K562 (cell line): ENCODE data around the gene RNF115. TPM values are rescaled to one million over a fixed set of nuclear protein-coding genes. Genes with fewer than 3 reads are reported as not detected.

Source experiments
- MAFG ChIP-seq: fragments of 450-650 bp; conservative IDR thresholded peaks from 2 replicates; pipeline ENCODE4 v1.6.1; 2016; ENCODE audit warnings: missing genetic modification characterization, missing compliant biosample characterization
- MCM5 ChIP-seq: fragments of 450-650 bp; IDR thresholded peaks from 2 replicates; pipeline ENCODE4 v1.6.1; 2016; ENCODE audit warnings: low read depth
- NFIC ChIP-seq: fragments of 450-650 bp; IDR thresholded peaks from 2 replicates; pipeline ENCODE4 v1.6.1; 2017; ENCODE audit warnings: mild to moderate bottlenecking, inconsistent platforms
- POLR2AphosphoS2 ChIP-seq: IDR thresholded peaks from 2 replicates; pipeline ENCODE4 v1.6.1; 2012; ENCODE audit warnings: low read length, improper control_type of control experiment
- POLR2G ChIP-seq: fragments of 200-400 bp; formaldehyde crosslinking; IDR thresholded peaks from 2 replicates; pipeline ENCODE4 v1.6.1; 2017; ENCODE audit warnings: low read depth, mild to moderate bottlenecking, antibody characterized with exemption, low read length, moderate library complexity
- ZBTB7A ChIP-seq: IDR thresholded peaks from 2 replicates; pipeline ENCODE4 v1.6.1; 2011; ENCODE audit warnings: low read depth, mild to moderate bottlenecking, low read length, moderate library complexity, borderline replicate concordance; ENCODE audit not compliant: control insufficient read depth
- ZC3H4 ChIP-seq: sonication (generic); formaldehyde crosslinking; IDR thresholded peaks from 2 replicates; pipeline ENCODE4 v1.9.0; 2021; ENCODE audit warnings: missing genetic modification reagents, borderline replicate concordance
- ZNF140 ChIP-seq: fragments of 250-450 bp; sonication (Bioruptor Pico); IDR thresholded peaks from 2 replicates; pipeline ENCODE4 v1.8.0; 2021; ENCODE audit warnings: moderate library complexity, mild to moderate bottlenecking, inconsistent platforms
- polyA plus RNA-seq, 8 experiments: library from polyadenylated mRNA; depleted of rRNA in 4 of 8; stranded (reverse) in 5 of 8; unstranded in 3 of 8; fragments of >200 nt; fragmentation: Nextera tagmentation in 2 of 8; fragmentation: Illumina TruSeq in 1 of 8; extraction: Ambion mirVana in 2 of 8; extraction: Trizol in 1 of 8; gene quantifications; 2 replicates each; pipeline versions ENCODE4 v1.2.1 to v1.2.3, GENCODE V29; 2011 to 2014; ENCODE audit warnings: inconsistent platforms in 1 of 8, missing spikeins in 1 of 8
- total RNA-seq, 7 experiments: library from RNA; depleted of rRNA in 6 of 7; stranded (reverse); fragments of >200 nt in 6 of 7; fragmentation: Illumina TruSeq in 2 of 7; extraction: Trizol in 2 of 7; gene quantifications; 2 replicates each; pipeline versions ENCODE4 v1.2.1 to v1.2.3, GENCODE V29; 2011 to 2021; ENCODE audit warnings: low replicate concordance in 1 of 7
- TF ChIP-seq, protein P1 (sequence below): fragments of 450-650 bp; formaldehyde crosslinking; IDR thresholded peaks from 2 replicates; pipeline ENCODE4 v1.4.0; 2020; ENCODE audit warnings: mild to moderate bottlenecking, moderate library complexity
- TF ChIP-seq, protein P2 (sequence below): fragments of 250-450 bp; sonication (Bioruptor Pico); IDR thresholded peaks from 2 replicates; pipeline ENCODE4 v1.4.0; 2020; ENCODE audit warnings: mild to moderate bottlenecking, moderate library complexity
- TF ChIP-seq, protein P3 (sequence below): fragments of 200-800 bp; sonication (Bioruptor generic); IDR thresholded peaks from 2 replicates; pipeline ENCODE4 v1.6.1; 2017; ENCODE audit warnings: missing genetic modification characterization, missing compliant biosample characterization
- TF ChIP-seq, protein P4 (sequence below): fragments of 250-450 bp; sonication (Bioruptor Pico); IDR thresholded peaks from 2 replicates; pipeline ENCODE4 v1.4.0; 2020; ENCODE audit warnings: mild to moderate bottlenecking, moderate library complexity
- TF ChIP-seq, protein P5 (sequence below): fragments of 450-650 bp; IDR thresholded peaks from 2 replicates; pipeline ENCODE4 v1.6.1; 2016; ENCODE audit warnings: borderline replicate concordance
- TF ChIP-seq, protein P6 (sequence below): fragments of 450-650 bp; IDR thresholded peaks from 2 replicates; pipeline ENCODE4 v1.6.1; 2018; ENCODE audit warnings: mild to moderate bottlenecking, low read depth; ENCODE audit not compliant: partially characterized antibody

The RNF115 gene
- total and polyA plus RNA-seq, 9 of the 15 experiments (the other 6 are each of a cell fraction or from before 2014, with no cell fraction given) = 1.9 to 14.3 (median 9.5) TPM

DNA sequence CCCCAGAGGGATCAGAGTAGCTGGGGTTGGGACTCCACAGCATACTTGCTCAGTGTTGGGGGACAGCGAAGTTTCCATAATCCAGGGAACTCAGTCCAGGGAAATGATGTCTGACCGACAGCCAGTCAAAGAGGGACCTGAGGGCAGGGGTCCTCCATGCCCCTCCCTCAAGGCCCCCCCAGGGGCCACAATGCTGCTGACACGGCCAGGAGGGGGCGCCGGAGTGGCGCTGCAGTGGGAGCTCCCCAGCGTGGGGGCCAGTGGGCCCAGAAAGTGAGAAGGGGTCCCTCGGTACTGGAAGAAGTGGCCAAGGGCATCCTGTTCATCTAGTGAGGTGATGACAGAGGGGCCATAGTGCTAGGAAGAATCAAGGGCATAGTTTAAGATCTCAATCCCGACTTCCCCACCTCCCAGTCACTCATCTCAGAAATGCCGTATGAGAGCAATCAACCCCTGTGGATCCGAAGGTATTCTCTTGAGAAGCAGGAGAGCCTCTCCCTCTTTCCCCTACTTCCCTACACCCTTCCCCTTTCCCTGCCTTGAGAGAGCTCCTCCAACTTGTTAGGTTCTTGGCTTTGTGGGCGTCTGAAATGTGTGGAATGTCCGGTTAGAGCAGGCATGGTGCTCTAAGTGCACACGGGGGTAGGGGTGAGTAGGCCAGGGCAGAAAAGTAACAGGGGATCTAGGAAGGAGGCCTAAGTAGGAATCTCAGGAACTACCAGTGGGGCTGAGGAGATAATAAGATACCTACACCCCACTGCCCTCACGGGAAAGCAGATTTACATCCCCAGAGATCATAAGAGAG, 25.7 kb upstream of the RNF115 start (continued):
- TF ChIP-seq, protein P1, sequence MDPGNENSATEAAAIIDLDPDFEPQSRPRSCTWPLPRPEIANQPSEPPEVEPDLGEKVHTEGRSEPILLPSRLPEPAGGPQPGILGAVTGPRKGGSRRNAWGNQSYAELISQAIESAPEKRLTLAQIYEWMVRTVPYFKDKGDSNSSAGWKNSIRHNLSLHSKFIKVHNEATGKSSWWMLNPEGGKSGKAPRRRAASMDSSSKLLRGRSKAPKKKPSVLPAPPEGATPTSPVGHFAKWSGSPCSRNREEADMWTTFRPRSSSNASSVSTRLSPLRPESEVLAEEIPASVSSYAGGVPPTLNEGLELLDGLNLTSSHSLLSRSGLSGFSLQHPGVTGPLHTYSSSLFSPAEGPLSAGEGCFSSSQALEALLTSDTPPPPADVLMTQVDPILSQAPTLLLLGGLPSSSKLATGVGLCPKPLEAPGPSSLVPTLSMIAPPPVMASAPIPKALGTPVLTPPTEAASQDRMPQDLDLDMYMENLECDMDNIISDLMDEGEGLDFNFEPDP (CRISPR knock-in tag) = no peak
- TF ChIP-seq NFIC = peak; percentile 29; the same call in 1 of the 2 replicates
- TF ChIP-seq, protein P2, sequence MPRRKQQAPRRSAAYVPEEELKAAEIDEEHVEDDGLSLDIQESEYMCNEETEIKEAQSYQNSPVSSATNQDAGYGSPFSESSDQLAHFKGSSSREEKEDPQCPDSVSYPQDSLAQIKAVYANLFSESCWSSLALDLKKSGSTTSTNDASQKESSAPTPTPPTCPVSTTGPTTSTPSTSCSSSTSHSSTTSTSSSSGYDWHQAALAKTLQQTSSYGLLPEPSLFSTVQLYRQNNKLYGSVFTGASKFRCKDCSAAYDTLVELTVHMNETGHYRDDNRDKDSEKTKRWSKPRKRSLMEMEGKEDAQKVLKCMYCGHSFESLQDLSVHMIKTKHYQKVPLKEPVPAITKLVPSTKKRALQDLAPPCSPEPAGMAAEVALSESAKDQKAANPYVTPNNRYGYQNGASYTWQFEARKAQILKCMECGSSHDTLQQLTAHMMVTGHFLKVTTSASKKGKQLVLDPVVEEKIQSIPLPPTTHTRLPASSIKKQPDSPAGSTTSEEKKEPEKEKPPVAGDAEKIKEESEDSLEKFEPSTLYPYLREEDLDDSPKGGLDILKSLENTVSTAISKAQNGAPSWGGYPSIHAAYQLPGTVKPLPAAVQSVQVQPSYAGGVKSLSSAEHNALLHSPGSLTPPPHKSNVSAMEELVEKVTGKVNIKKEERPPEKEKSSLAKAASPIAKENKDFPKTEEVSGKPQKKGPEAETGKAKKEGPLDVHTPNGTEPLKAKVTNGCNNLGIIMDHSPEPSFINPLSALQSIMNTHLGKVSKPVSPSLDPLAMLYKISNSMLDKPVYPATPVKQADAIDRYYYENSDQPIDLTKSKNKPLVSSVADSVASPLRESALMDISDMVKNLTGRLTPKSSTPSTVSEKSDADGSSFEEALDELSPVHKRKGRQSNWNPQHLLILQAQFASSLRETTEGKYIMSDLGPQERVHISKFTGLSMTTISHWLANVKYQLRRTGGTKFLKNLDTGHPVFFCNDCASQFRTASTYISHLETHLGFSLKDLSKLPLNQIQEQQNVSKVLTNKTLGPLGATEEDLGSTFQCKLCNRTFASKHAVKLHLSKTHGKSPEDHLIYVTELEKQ = no peak
- TF ChIP-seq, protein P3, sequence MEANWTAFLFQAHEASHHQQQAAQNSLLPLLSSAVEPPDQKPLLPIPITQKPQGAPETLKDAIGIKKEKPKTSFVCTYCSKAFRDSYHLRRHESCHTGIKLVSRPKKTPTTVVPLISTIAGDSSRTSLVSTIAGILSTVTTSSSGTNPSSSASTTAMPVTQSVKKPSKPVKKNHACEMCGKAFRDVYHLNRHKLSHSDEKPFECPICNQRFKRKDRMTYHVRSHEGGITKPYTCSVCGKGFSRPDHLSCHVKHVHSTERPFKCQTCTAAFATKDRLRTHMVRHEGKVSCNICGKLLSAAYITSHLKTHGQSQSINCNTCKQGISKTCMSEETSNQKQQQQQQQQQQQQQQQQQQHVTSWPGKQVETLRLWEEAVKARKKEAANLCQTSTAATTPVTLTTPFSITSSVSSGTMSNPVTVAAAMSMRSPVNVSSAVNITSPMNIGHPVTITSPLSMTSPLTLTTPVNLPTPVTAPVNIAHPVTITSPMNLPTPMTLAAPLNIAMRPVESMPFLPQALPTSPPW (CRISPR knock-in tag) = peak; percentile 94
- TF ChIP-seq, protein P4, sequence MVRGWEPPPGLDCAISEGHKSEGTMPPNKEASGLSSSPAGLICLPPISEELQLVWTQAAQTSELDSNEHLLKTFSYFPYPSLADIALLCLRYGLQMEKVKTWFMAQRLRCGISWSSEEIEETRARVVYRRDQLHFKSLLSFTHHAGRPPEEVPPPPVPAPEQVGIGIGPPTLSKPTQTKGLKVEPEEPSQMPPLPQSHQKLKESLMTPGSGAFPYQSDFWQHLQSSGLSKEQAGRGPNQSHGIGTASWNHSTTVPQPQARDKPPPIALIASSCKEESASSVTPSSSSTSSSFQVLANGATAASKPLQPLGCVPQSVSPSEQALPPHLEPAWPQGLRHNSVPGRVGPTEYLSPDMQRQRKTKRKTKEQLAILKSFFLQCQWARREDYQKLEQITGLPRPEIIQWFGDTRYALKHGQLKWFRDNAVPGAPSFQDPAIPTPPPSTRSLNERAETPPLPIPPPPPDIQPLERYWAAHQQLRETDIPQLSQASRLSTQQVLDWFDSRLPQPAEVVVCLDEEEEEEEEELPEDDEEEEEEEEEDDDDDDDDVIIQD (CRISPR knock-in tag) = no peak
- TF ChIP-seq MAFG (tag) = no peak
- no peak for TF ChIP-seq ZNF140 (CRISPR knock-in tag)
- no peak for TF ChIP-seq ZC3H4 (CRISPR knock-in tag)
- TF ChIP-seq, protein P5, sequence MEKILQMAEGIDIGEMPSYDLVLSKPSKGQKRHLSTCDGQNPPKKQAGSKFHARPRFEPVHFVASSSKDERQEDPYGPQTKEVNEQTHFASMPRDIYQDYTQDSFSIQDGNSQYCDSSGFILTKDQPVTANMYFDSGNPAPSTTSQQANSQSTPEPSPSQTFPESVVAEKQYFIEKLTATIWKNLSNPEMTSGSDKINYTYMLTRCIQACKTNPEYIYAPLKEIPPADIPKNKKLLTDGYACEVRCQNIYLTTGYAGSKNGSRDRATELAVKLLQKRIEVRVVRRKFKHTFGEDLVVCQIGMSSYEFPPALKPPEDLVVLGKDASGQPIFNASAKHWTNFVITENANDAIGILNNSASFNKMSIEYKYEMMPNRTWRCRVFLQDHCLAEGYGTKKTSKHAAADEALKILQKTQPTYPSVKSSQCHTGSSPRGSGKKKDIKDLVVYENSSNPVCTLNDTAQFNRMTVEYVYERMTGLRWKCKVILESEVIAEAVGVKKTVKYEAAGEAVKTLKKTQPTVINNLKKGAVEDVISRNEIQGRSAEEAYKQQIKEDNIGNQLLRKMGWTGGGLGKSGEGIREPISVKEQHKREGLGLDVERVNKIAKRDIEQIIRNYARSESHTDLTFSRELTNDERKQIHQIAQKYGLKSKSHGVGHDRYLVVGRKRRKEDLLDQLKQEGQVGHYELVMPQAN = no peak
- TF ChIP-seq POLR2AphosphoS2 = no peak
- TF ChIP-seq ZBTB7A = peak; percentile 98
- TF ChIP-seq MCM5 = no peak
- TF ChIP-seq POLR2G = 0 out of 2 replicates have a peak, but pooled peaks have one; percentile 14
- TF ChIP-seq, protein P6, sequence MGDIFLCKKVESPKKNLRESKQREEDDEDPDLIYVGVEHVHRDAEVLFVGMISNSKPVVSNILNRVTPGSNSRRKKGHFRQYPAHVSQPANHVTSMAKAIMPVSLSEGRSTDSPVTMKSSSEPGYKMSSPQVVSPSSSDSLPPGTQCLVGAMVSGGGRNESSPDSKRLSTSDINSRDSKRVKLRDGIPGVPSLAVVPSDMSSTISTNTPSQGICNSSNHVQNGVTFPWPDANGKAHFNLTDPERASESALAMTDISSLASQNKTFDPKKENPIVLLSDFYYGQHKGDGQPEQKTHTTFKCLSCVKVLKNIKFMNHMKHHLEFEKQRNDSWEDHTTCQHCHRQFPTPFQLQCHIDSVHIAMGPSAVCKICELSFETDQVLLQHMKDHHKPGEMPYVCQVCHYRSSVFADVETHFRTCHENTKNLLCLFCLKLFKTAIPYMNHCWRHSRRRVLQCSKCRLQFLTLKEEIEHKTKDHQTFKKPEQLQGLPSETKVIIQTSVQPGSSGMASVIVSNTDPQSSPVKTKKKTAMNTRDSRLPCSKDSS = no peak
